Neuronal stem cell (in vitro differentiated cells): ENCODE data around the gene AP1G1.
"Not testable (repeated sequence)": the region's sequence is repeated elsewhere in the genome, so short reads cannot be mapped to it uniquely, and the experiment has no call there.

Source experiments
- DNase-seq: peaks from one replicate; pipeline ENCODE4 v3.0.0-alpha.2; 2013; ENCODE audit warnings: low spot score
- H2AFZ ChIP-seq: one replicate; pipeline ENCODE4 v1.6.1; 2013; ENCODE audit warnings: mild to moderate bottlenecking, low read length, inconsistent platforms
- H2AK5ac ChIP-seq: 2 replicates; pipeline ENCODE4 v1.6.1; 2013; ENCODE audit warnings: low read depth, mild to moderate bottlenecking, inconsistent platforms, low read length, moderate library complexity, mixed read lengths
- H2BK120ac ChIP-seq: 2 replicates; pipeline ENCODE4 v1.6.1; 2013; ENCODE audit warnings: low read depth, mild to moderate bottlenecking, inconsistent platforms, low read length, moderate library complexity, mixed read lengths
- H2BK12ac ChIP-seq: one replicate; pipeline ENCODE4 v1.6.1; 2013; ENCODE audit warnings: low read length, inconsistent platforms
- H2BK15ac ChIP-seq: 2 replicates; pipeline ENCODE4 v1.6.1; 2013; ENCODE audit warnings: mild to moderate bottlenecking, low read length, inconsistent platforms, mixed read lengths
- H2BK5ac ChIP-seq: one replicate; pipeline ENCODE4 v1.6.1; 2013; ENCODE audit warnings: inconsistent platforms, mild to moderate bottlenecking, low read length, moderate library complexity
- H3K14ac ChIP-seq: one replicate; pipeline ENCODE4 v1.6.1; 2013; ENCODE audit warnings: low read length, inconsistent platforms
- H3K18ac ChIP-seq: 2 replicates; pipeline ENCODE4 v1.6.1; 2013; ENCODE audit warnings: low read length, inconsistent platforms
- H3K23ac ChIP-seq: 2 replicates; pipeline ENCODE4 v1.6.1; 2013; ENCODE audit warnings: low read depth, mild to moderate bottlenecking, mixed read lengths, low read length, inconsistent platforms; ENCODE audit not compliant: poor library complexity
- H3K27ac ChIP-seq: replicated peaks from 3 replicates; pipeline ENCODE4 v1.5.1; 2013; ENCODE audit warnings: low read length, inconsistent platforms
- H3K27me3 ChIP-seq, 3 experiments: 2 replicates each; pipeline ENCODE4 v1.6.1; 2013; ENCODE audit warnings: low read length in 3 of 3, mild to moderate bottlenecking in 2 of 3, inconsistent platforms in 1 of 3, low read depth in 1 of 3, mixed read lengths in 1 of 3, moderate library complexity in 1 of 3; ENCODE audit not compliant: control insufficient read depth in 3 of 3, insufficient read depth in 3 of 3
- H3K36me3 ChIP-seq, 2 donors: replicated peaks in 1 of 2; 2 replicates each; pipeline ENCODE4 v1.6.1; 2013; ENCODE audit warnings: low read length in 2 of 2; ENCODE audit not compliant: control insufficient read depth in 2 of 2, insufficient read depth in 2 of 2
- H3K4ac ChIP-seq: 2 replicates; pipeline ENCODE4 v1.6.1; 2013; ENCODE audit warnings: inconsistent platforms, mild to moderate bottlenecking, low read length, moderate library complexity
- H3K4me1 ChIP-seq, 2 donors: 1 replicate in 1 of 2; 2 replicates in 1 of 2; pipeline ENCODE4 v1.6.1; 2013; ENCODE audit warnings: low read length in 2 of 2, low read depth in 1 of 2; ENCODE audit not compliant: control insufficient read depth in 2 of 2, insufficient read depth in 1 of 2
- H3K4me2 ChIP-seq: one replicate; pipeline ENCODE4 v1.6.1; 2013; ENCODE audit warnings: mild to moderate bottlenecking, low read length, inconsistent platforms; ENCODE audit not compliant: insufficient read depth, poor library complexity, severe bottlenecking
- H3K4me3 ChIP-seq, 2 donors: 2 replicates each; pipeline ENCODE4 v1.5.1; 2013; ENCODE audit warnings: low read length in 2 of 2, mild to moderate bottlenecking in 2 of 2, inconsistent platforms in 1 of 2, moderate library complexity in 1 of 2
- H3K79me1 ChIP-seq: one replicate; pipeline ENCODE4 v1.6.1; 2013; ENCODE audit warnings: low read depth, mild to moderate bottlenecking, inconsistent platforms, low read length, moderate library complexity
- H3K9ac ChIP-seq: one replicate; pipeline ENCODE4 v1.6.1; 2013; ENCODE audit warnings: mild to moderate bottlenecking, low read depth, low read length, inconsistent platforms; ENCODE audit not compliant: poor library complexity
- H3K9me3 ChIP-seq, 2 donors: replicated peaks in 1 of 2; 2 replicates each; pipeline versions ENCODE3 to v1.6.1; 2013; ENCODE audit warnings: low read length in 2 of 2, mild to moderate bottlenecking in 2 of 2, inconsistent platforms in 1 of 2, low read depth in 1 of 2, mixed read lengths in 1 of 2, moderate library complexity in 1 of 2; ENCODE audit not compliant: control insufficient read depth in 2 of 2, insufficient read depth in 1 of 2
- H4K8ac ChIP-seq: one replicate; pipeline ENCODE4 v1.6.1; 2013; ENCODE audit warnings: low read depth, mild to moderate bottlenecking, inconsistent platforms, low read length, moderate library complexity
- H4K91ac ChIP-seq: one replicate; pipeline ENCODE4 v1.6.1; 2013; ENCODE audit warnings: low read length, low read depth, mild to moderate bottlenecking, inconsistent platforms; ENCODE audit not compliant: poor library complexity
- WGBS, 2 donors: extraction: QIAGEN DNeasy Blood & Tissue Kit; methylation state at CpG; one replicate each; pipeline ENCODE4 v1.1.7; 2013; ENCODE audit warnings: missing lambda C conversion rate in 2 of 2, mixed read lengths in 1 of 2; ENCODE audit not compliant: insufficient read length in 2 of 2, insufficient replicate concordance in 1 of 2; ENCODE audit errors: extremely low coverage in 2 of 2; 5-methylcytosine and 5-hydroxymethylcytosine counted together

The AP1G1 gene

GRCh38 chr16:71832112-71832511 is 23.5 kb upstream of the AP1G1 start:
- not testable (repeated sequence) for H2BK12ac ChIP-seq, H3K79me1 ChIP-seq, H2BK15ac ChIP-seq, H3K4me2 ChIP-seq, H3K36me3 ChIP-seq, H3K4me3 ChIP-seq, H3K27ac ChIP-seq, H2BK120ac ChIP-seq, H3K9ac ChIP-seq, H3K23ac ChIP-seq, H2AK5ac ChIP-seq, H4K8ac ChIP-seq, H2BK5ac ChIP-seq, H3K14ac ChIP-seq, H3K9me3 ChIP-seq, H4K91ac ChIP-seq, H3K4ac ChIP-seq, H3K4me1 ChIP-seq, DNase-seq, H2AFZ ChIP-seq, H3K27me3 ChIP-seq, H3K18ac ChIP-seq
- WGBS, 2 donors, result no CpG with 5 or more reads among the region's 2 CpGs

GRCh38 chr16:71831698-71832097 is 23.1 kb upstream of the AP1G1 start:
- H3K23ac ChIP-seq, H2AFZ ChIP-seq, H3K9me3 ChIP-seq, H3K36me3 ChIP-seq, H2BK5ac ChIP-seq, H3K4me2 ChIP-seq, H3K18ac ChIP-seq, H3K4me1 ChIP-seq, H3K14ac ChIP-seq, H2BK120ac ChIP-seq, H3K27me3 ChIP-seq, H3K4me3 ChIP-seq, H3K27ac ChIP-seq, H2BK15ac ChIP-seq, H4K8ac ChIP-seq, H4K91ac ChIP-seq, H3K9ac ChIP-seq, H3K4ac ChIP-seq, DNase-seq, H2BK12ac ChIP-seq, H3K79me1 ChIP-seq, H2AK5ac ChIP-seq: not testable (repeated sequence)
- no CpG with 5 or more reads among the region's 3 CpGs for WGBS, 2 donors

- no peak overlapping the region for H3K4me3 ChIP-seq
- H3K9me3 ChIP-seq, result no peaks in the 10 kb centered on the region
- H2BK12ac ChIP-seq, result no peak overlapping the region
- no peak overlapping the region for H2BK120ac ChIP-seq
- H3K23ac ChIP-seq, result no peak overlapping the region
- no peak overlapping the region for H4K91ac ChIP-seq
- no peaks in the 10 kb centered on the region for H3K79me1 ChIP-seq
- no peak overlapping the region for H3K9ac ChIP-seq
- no peak overlapping the region for H3K4me2 ChIP-seq
- no peak overlapping the region for H3K4ac ChIP-seq
- no peaks in the 10 kb centered on the region for H3K27me3 ChIP-seq
- H2BK15ac ChIP-seq, result no peak overlapping the region
- DNase-seq, result no peak
- H2AFZ ChIP-seq, result no peak overlapping the region
- no peak overlapping the region for H2BK5ac ChIP-seq
- no peak overlapping the region for H3K14ac ChIP-seq
- no CpG with 5 or more reads among the region's 2 CpGs for WGBS, 2 donors
- H3K4me1 ChIP-seq, result no peaks in the 10 kb centered on the region
- no peaks in the 10 kb centered on the region for H3K36me3 ChIP-seq
- no peak overlapping the region for H2AK5ac ChIP-seq
- H3K27ac ChIP-seq, result no peak overlapping the region
- H3K18ac ChIP-seq, result no peak overlapping the region
- no peak overlapping the region for H4K8ac ChIP-seq
Observed at GRCh38 chr16:71830359-71830758, 21.7 kb upstream of the AP1G1 start.

GRCh38 chr16:71826533-71827017 is 17.9 kb upstream of the AP1G1 start:
- Histone ChIP-seq H3K9me3 (no peaks in the 10 kb centered on the region), H2BK5ac (no peak overlapping the region), H4K8ac (no peak overlapping the region), H3K4ac (no peak overlapping the region), H3K79me1 (no peaks in the 10 kb centered on the region), H3K23ac (no peak overlapping the region), H3K18ac (no peak overlapping the region), H3K9ac (no peak overlapping the region), H3K27ac (no peak overlapping the region), H3K27me3 (no peaks in the 10 kb centered on the region), H2BK120ac (no peak overlapping the region), H2BK15ac (no peak overlapping the region), H3K36me3 (no peaks in the 10 kb centered on the region), H3K4me1 (no peaks in the 10 kb centered on the region), H3K4me2 (no peak overlapping the region), H4K91ac (no peak overlapping the region), H3K4me3 (no peak overlapping the region), H2AFZ (no peak overlapping the region), H2BK12ac (no peak overlapping the region), H2AK5ac (no peak overlapping the region), H3K14ac (no peak overlapping the region)
- no CpG with 5 or more reads among the region's 5 CpGs for WGBS, 2 donors
- no peak for DNase-seq
